ENCODE measurements around the gene NPB. TPM values are rescaled to one million over a fixed set of nuclear protein-coding genes. Genes with fewer than 3 reads are reported as not detected.

The NPB gene
- polyA plus RNA-seq, 3 donors: 0.23 to 0.77 TPM; not detected in 1

DNA sequence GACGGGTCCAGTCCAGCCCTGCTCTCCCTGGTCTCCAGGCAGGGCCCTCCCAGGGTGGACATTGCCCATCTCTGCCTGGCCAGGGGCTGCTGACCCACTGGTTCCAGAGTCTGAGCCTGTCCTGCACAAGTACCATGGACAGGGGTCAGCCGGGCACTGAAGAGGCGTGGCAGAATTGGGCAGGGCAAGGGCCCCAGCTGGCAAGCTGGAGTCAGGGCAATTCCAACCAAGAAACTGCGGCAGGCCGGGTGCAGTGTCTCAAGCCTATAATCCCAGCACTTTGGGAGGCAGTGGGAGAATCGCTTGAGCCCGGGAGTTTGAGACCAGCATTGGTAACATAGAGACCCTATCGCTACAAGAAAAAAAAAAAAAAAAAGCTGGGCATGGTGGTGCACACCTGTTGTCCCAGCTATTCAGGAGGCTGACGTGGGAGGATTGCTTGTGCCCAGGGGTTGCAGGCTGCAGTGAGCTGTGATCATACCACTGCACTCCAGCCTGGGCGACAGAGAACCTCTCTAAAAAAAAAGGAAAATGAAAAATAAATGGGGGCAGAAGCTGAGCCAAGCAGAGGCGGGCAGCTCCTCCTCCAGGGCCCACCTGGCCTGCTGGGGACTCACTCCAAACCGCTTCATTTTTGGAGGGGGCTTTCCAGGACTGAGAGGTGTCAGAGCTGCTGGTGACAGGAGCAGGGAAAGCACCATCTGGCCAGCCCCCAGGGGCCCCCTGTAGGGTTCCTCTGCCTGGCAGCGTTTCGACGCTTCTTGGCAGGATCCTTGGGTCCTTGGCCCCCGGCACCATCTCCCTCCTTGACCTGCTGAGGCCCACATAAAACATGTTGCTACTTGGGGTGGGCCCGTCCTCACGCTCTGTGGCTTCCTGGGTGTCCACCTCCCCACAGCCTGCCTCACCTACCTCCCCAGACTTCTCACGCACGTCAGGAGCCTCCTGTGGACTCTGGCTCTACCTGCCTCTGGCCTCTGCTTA lies 28.4 kb downstream of the NPB start:
- no peak overlapping the region for H3K27ac ChIP-seq (ENCODE audit: low read depth, low read length)
- WGBS, 3 donors: 64 to 67% (median 67%) methylated on average over 20 of the region's 20 CpGs

DNA sequence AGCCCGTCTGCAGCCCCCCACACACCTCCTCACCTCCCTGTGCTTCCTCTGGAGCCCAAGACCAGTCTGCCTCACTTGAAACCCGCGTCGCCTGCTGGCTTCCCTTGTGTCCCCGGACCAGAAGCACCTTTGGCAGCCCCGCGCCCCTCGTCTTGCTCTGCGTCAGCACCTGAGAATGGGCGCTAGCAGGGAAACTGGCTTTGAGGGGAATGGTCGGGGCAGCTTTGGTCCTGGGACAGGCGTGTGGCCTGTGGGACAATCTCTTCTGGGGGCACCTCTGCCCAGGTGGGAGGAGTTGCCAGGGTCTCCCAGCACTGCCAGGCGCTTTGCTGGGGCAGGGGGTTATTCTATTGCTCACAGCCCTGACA lies 29.1 kb downstream of the NPB start:
- 63 to 70% (median 65%) methylated on average over 13 of the region's 13 CpGs for WGBS, 3 donors
- no peak overlapping the region for H3K27ac ChIP-seq (ENCODE audit: low read depth, low read length)

DNA sequence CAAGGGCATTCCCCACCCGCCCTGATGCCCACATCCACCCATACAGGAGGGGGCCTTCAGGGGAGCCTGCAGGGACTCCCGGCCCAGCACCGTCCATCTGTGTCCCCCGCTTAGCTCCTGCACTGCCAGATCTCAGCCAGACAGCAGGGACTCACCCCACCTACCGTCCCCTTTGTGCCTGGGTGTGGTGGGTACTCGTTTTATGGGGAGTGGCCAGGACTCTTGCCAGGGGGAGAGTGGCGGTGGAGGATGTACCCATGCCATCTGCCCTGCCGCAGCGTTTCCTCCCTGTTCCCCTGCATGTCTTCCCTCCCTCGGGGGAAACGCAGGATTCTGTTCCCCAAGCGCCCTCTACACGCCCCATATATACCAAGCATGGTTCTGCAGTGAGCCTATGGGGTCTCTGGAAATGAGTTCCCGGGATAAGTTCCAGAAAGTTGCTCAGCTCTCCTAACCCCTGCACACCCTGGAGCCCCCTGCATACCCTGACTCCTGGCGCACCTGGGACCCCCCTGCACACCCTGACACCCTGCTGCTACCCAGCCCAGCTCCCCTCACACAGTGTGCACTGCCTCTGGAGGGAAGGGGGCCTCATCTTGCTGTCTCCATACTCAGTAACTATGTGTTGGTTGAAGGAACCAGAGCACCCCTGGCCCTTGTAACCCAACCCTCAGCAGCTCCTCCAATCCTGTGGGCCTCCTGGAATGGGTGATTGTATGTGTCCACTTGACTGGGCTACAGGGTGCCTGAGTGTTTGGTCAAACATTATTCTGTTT lies 29.7 kb downstream of the NPB start:
- H3K27ac ChIP-seq (ENCODE audit: low read depth, low read length): no peak overlapping the region
- WGBS, 3 donors: 30 to 47% (median 35%) methylated on average over 15 of the region's 15 CpGs

DNA sequence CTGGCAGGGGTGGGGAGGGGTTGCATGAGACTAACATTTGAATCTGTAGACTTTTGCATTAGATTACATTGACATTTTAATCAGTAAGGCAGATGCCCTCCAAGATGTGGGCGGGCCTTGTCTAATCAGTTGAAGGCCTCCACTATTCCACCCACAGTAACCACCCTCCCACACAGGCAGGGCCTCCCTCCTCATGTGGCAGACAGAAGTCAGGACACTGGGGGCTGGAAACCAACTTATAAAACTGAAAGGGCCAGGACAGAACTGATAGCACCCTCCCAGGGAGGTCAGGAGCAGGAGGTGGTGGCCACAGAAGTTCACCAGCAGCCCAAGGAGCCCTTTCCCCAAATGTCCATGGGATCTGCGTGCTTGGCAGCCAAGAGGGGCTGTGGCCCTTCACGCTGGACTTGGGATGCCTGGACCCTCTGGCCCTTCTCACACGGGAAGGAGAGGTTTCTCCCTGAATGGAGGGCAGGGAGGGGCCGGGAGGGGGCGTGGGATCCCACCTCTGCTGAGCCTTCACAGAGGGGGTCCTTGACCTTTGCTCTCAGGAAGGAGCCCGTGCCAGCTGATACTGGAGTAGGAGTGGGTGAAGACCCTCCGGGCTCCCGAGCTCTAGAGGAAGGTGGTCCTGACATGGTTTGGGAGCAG lies 30.4 kb downstream of the NPB start:
- H3K27ac ChIP-seq (ENCODE audit: low read depth, low read length): no peak overlapping the region
- 79 to 91% (median 90%) methylated on average over 9 of the region's 9 CpGs for WGBS, 3 donors

DNA sequence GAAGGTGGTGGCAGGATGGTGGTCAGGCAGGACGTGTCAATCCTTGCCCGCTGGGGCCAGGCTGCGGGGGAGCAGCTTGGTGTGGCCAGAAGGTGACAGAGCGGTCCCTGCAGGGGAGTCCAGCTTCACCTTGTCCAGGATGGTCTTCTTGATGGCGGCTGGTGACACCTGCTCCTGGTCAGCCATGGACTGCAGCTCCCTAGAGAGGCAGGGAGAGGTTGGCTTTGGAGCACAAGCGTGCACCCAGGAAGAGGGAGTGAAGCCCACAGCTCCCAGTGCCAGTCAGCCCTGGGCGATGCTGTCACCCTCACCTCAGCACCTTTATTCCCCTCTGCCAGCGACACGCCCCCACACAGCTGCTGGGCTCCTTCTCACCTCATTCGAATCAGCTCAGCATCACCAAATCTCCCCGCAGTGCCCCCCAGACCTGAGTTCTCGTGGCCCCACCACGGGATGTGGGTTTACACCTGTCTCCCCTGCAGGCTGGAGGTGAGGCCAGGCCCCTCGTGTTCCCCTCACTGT lies 31.2 kb downstream of the NPB start:
- 87 to 93% (median 89%) methylated on average over 14 of the region's 14 CpGs for WGBS, 3 donors

DNA sequence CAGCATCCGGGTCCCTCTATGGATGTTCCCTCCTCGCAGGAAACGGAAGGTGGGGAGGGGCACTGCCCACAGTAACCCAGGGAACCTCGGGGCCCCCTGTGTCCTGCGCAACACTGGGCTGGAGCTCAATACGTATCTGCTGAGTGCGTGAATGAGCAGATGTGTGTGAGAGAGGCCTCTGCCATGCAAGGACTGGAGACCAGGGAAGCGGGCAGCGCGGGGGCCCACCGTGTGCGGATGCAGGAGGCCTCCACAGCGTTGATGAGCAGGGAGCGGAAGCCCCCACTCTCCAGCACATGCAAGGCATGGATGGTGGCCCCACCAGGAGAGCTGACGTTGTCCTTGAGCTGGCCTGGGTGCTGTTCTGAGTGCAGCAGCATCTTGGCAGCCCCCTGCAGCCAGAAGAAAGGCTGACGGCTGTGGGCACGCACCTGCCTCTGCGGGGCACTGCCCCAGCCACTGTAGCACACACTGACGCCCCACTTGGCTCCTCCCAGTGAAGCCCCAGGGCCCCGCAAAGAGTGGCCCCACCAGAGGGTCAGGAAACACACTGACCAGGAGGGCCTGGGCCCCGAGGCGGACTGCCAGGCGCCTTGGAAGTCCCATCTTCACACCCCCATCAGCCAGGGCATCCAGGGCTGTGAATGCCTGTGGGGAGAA lies 32.2 kb downstream of the NPB start:
- WGBS, 3 donors: 83 to 87% (median 85%) methylated on average over 23 of the region's 23 CpGs
- no peak overlapping the region for H3K27ac ChIP-seq (ENCODE audit: low read depth, low read length)

More for the DNA sequence above, 31.2 kb downstream of the NPB start:
- no peak overlapping the region for H3K27ac ChIP-seq (ENCODE audit: low read depth, low read length)

DNA sequence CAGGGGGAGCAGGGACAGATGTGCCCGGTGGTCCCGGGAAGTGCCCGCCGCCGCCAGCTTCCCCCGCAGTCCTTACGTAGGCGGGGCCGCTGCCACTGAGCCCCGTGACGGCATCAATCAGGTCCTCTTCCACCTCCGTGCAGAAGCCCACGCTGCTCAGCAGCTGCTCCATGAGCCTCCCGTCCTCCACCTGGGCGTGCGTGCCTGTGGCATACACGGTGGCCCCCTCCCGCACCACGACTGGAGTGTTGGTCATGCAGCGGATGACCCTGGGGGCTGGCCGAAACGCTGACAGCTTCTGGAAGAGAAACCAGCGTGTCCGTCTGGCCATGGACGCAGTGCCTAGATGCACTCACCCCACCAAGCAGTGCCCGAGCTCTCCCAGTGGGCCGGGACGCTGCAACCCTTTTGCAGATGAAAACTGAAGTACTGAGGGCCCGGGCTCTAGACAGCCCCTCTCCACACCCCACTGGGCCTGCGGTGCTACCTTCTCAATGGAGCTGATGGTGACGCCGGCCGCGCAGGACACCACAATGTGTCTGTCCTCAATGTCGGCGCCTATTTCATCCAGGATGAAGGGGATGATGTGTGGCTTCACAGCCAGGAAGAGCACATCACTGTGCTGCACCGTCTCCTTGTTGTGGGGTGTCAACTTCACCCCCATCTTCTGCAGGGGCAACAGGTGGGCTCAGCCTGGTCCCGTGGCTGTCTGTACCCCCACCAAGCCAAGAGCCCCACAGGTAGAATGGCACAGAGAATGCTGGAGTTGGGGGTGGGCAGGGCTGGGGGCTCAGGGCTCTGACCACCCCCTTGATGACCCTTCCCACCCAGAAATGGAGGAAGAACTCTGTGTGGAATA lies 33.0 kb downstream of the NPB start:
- WGBS, 3 donors: 90 to 94% (median 93%) methylated on average over 38 of the region's 38 CpGs
- no peak overlapping the region for H3K27ac ChIP-seq (ENCODE audit: low read depth, low read length)

DNA sequence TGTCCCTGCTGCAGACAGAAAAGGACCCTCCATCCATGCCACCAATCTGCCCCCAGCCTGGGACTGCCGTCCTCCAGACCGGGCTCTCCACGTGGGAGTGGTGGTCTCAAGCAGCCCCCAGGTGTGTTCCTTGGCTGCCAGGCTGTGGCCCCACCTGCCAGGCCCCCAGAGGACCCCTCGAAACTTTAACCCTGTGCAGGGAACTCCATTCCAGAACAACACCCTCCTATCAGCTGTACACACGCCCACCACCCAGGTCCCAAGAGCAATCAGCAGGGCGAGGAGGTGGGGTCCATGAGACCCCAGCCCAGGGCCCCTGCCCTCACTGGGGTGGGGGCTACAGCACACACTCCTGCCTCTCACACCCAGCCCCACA lies 33.7 kb downstream of the NPB start:
- 69 to 93% (median 92%) methylated on average over 6 of the region's 6 CpGs for WGBS, 3 donors
- no peak overlapping the region for H3K27ac ChIP-seq (ENCODE audit: low read depth, low read length)

DNA sequence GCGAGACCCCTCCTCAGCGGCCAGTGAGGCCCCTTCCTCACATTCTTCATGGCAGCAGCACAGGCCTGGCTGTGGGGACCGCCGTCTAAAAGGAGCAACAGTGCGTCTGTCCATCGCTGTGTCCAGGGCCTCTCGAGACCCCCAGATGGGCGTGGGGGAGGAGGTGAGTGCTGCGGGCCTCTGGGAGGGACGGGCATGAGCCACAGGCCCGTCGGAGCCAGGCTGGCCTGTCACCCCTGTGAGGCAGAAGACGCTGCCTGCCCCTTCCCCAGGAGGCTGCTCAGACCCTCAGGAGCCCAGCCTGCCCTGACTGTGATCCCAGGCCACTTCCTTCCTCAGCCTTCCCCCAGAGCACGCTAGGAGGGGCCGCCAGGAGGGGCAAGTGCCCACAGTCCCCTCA lies 37.2 kb downstream of the NPB start:
- 61 to 77% (median 67%) methylated on average over 15 of the region's 15 CpGs for WGBS, 3 donors
- no peak overlapping the region for H3K27ac ChIP-seq (ENCODE audit: low read depth, low read length)

DNA sequence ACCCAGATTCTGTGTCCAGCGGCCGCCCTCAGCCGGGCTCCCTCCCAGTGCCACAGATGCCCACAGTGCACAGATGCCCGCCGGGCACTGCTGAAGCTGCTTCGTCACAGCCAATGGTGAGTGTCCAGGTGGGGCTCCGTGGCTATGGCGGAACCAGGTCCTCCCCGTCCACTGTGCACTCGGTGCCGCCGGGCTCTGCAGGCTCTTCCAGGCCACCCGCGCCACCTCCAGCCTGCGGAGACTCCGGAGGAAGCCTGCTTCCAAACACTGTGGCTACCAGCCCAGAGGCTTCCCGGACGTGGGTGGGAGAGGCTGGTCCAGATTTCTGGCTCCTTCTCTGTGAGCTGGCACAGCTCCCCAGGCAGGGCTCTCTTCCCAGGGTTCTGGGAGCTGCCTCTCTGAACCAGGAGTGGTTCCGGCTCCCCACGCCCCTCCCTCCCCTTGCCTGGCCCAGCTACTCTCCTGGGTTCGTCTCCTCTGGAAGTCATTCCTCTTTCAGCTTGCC lies 37.9 kb downstream of the NPB start:
- WGBS, 3 donors: 58 to 78% (median 61%) methylated on average over 21 of the region's 21 CpGs
- H3K27ac ChIP-seq (ENCODE audit: low read depth, low read length): no peak overlapping the region

DNA sequence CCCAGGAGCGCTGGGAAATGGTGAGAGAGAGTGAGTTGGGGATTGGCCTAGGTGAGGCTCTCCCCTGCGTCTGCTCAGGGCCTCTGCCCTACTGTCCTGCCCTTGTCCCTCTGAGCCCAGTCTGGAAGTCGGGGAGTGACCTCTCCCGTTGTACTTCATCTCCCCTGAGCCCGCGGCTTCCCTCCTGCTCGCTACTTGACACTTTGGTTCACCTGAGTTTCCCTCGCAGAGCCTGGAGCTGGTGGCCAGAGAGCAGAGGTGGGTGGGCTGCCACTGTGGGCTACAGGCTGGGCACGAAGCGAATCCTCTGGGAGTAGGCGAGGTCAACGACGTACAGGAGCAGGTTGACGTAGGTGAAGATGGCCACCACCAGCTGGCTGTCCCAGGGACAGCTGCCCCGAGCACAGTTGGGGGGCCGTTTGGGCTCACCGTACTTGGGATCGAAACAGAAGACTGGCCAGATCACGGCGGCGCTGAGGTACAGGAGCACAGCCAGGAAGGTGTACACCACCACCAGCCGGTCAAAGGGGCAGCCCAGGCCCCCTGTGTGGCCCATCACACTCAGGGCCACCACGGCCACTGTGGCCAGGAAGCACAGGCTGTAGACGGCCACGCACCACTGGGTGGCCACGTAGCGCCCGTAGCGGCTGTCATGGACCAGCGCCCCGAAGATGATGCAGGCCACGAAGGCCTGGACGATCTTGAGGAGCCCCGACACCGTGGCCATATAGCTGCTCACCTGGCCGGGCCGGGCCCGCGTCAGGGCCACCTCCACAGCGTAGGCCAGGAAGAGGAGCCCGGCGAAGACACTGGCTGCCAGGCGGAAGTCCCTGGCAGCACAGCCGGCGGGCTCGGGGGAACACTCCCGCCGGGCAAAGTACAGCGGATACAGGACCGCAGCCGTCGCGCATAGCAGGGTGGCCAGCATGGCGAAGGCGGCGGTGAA lies 38.8 kb downstream of the NPB start:
- 85 to 92% (median 92%) methylated on average over 54 to 56 of the region's 56 CpGs for WGBS, 3 donors
- H3K27ac ChIP-seq (ENCODE audit: low read depth, low read length): no peak overlapping the region

DNA sequence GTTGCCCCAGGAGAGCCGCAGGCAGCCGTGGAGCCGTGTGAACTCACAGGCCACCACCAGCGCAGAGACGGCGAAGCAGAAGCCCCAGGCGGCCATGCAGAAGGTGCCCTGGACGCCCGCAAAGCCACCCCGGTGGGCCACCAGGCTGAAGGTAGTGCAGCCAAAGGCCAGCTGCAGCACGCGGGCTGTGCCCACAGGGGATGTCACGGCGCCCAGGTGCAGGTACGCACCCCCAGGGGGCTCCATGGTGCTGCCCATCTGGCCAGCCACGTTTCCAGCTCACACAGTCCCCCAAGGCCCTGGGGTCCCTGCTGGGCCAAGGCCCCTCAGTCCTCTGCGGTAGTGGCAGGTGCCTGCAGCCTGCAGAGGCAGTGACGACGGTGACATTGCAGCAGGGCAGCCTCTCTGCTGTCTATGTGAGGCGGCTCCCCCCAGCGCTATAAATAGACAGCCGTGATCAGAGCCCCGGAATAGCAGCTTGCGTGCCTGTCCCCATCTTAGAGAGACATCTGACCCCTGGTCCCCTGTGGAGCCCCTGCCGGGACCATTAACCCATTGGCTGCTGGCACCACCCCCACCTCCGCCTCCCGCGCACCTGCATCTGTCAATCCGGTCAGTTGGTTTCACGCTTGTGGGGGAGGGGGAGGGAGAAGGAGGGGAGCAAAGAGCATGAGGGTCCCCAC lies 39.6 kb downstream of the NPB start:
- WGBS, 3 donors: 44 to 49% (median 48%) methylated on average over 27 to 30 of the region's 30 CpGs

DNA sequence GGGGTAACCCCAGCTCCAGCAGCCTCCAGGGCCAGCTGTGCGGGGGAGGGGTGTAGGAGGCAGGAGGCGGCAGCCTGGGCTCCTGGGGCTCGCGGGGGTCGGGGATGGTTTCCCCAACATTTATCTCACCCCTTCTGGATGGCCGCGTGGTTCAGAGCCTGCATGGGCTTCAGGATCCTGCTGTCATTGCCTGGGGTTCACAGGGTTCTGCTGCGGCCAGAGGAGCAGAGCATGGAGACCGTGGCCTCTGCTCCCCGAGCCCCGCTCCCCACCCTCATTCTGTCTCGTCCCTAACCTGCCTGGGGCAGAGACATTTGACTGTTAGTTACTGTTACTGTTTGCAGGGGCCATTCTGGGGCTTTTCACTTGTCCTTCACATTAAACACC lies 40.1 kb downstream of the NPB start:
- 46 to 55% (median 48%) methylated on average over 10 to 12 of the region's 12 CpGs for WGBS, 3 donors
- H3K27ac ChIP-seq (ENCODE audit: low read depth, low read length): no peak overlapping the region

More for the DNA sequence above, 39.6 kb downstream of the NPB start:
- H3K27ac ChIP-seq (ENCODE audit: low read depth, low read length): no peak overlapping the region

DNA sequence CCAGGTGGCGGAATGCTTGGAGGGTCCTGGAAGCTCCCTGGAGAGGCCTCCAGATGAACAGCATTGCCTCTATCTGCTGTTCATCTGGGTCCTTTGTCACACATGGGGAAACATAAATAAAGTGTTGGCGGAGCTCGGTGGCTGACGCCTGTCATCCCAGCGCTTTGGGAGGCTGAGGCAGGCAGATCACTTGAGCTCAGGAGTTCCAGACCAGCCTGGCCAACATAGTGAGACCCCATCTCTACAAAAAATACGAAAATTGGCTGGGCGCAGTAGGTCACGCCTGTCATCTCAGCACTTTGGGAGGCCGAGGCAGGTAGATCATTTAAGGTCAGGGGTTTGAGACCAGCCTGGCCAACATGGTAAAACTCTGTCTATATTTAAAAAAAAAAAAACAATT lies 42.8 kb downstream of the NPB start:
- WGBS, 3 donors: 86 to 88% (median 87%) methylated on average over 9 of the region's 9 CpGs
- H3K27ac ChIP-seq (ENCODE audit: low read depth, low read length): no peak overlapping the region

DNA sequence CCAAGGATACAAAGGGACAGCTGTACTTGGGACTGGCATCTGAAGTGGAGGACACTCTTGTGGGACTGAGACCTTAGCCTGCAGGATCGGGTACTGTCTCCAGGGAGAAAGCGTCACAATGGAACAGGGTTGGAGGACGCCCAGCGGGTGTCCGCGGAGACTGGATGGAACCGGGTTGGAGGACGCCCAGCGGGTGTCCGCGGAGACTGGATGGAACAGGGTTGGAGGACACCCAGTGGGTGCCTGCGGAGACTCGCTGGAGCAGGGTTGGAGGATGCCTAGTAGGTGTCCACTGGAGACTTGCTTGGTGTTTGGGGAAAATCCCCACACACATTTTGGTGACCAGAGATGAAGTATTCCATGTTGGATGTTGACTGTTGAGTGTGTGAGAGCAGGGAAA lies 45.2 kb downstream of the NPB start, which contains the start of gene MYADML2:
Gene MYADML2, minus strand, starts transcription at position 45 of the 400 bp plus-strand sequence. CDS start 5,492 bp downstream, outside the sequence.
- 89% methylated on average over 13 of the region's 13 CpGs for WGBS, 3 donors

More for the DNA sequence above, 45.2 kb downstream of the NPB start, which contains the start of gene MYADML2:
- no peak within 1 kb of the TSS for H3K27ac ChIP-seq (ENCODE audit: low read depth, low read length)

All from adipose tissue (tissue), 3 donors.